ENCODE measurements around the gene TGM6. TPM values are rescaled to one million over a fixed set of nuclear protein-coding genes. Genes with fewer than 3 reads are reported as not detected.

Gene TGM6
- total RNA-seq, 1 experiment from 2014 or later: not detected

- Mint-ChIP-seq H3K36me3 (no peaks in the 10 kb centered on the region), H3K27ac (no peak overlapping the region), H3K27me3 (ENCODE audit: low read depth) (no peaks in the 10 kb centered on the region), H3K4me3 (no peak overlapping the region), H3K4me1 (no peaks in the 10 kb centered on the region), H3K9me3 (peaks cover 3% of the 10 kb centered on the region; the same call in 1 of the 2 replicates)
- ChIA-PET CTCF (interaction anchor here (0.6 kb wide), 1 partner anchor 144 kb away, joined by 4 read pairs; no protein-coding TSS in a partner anchor), POLR2A (no interaction called here)
- ATAC-seq (peak; percentile 73), DNase-seq (ENCODE audit: low spot score) (no peak)
- no peak for TF ChIP-seq TP53 (CRISPR knock-in tag; IDR thresholded peaks at IDR 0.05)
Observed at GRCh38 chr20:2446845-2447244, 66.1 kb downstream of the TGM6 start.

- no peak for DNase-seq (ENCODE audit: low spot score)
- Mint-ChIP-seq H3K36me3 (no peaks in the 10 kb centered on the region), H3K9me3 (peaks cover 3% of the 10 kb centered on the region; the same call in 1 of the 2 replicates), H3K4me3 (no peak overlapping the region), H3K27me3 (ENCODE audit: low read depth) (no peaks in the 10 kb centered on the region), H3K4me1 (no peaks in the 10 kb centered on the region), H3K27ac (no peak overlapping the region)
- no peak for ATAC-seq
- no peak for TF ChIP-seq NR2C2 (CRISPR knock-in tag; IDR thresholded peaks at IDR 0.05)
- no peak for TF ChIP-seq OVOL2 (CRISPR knock-in tag; IDR thresholded peaks at IDR 0.05; ENCODE audit: borderline replicate concordance)
- TF ChIP-seq NFE2L1 (CRISPR knock-in tag; IDR thresholded peaks at IDR 0.05): no peak
- TF ChIP-seq ZNF138 (CRISPR knock-in tag; conservative IDR thresholded peaks at IDR 0.05): no peak
- no peak for TF ChIP-seq GABPB1 (CRISPR knock-in tag; IDR thresholded peaks at IDR 0.05)
- no peak for TF ChIP-seq FOXP1 (CRISPR knock-in tag; IDR thresholded peaks at IDR 0.05; ENCODE audit: borderline replicate concordance)
- no peak for TF ChIP-seq SP1 (CRISPR knock-in tag; conservative IDR thresholded peaks at IDR 0.05)
- no peak for TF ChIP-seq ELF4 (CRISPR knock-in tag; IDR thresholded peaks at IDR 0.05; ENCODE audit: low read depth)
- no peak for TF ChIP-seq EMX1 (CRISPR knock-in tag; IDR thresholded peaks at IDR 0.05)
- no peak for TF ChIP-seq ATF6 (CRISPR knock-in tag; IDR thresholded peaks at IDR 0.05)
- no peak for TF ChIP-seq NR3C1 (CRISPR knock-in tag; conservative IDR thresholded peaks at IDR 0.05; ENCODE audit: low read depth)
- no peak for TF ChIP-seq KAT7 (CRISPR knock-in tag; IDR thresholded peaks at IDR 0.05; ENCODE audit: borderline replicate concordance)
- ChIA-PET POLR2A (no interaction called here), CTCF (interaction anchor here (0.6 kb wide), 1 partner anchor 183 kb away, joined by 5 read pairs; no protein-coding TSS in a partner anchor)
Observed at GRCh38 chr20:2449386-2449785, 68.7 kb downstream of the TGM6 start.

GRCh38 chr20:2451422-2451821 is 70.7 kb downstream of the TGM6 start:
- Mint-ChIP-seq H3K4me3 (no peak overlapping the region), H3K27me3 (ENCODE audit: low read depth) (no peaks in the 10 kb centered on the region), H3K27ac (no peak overlapping the region), H3K4me1 (no peaks in the 10 kb centered on the region), H3K9me3 (peaks cover 3% of the 10 kb centered on the region; the same call in 1 of the 2 replicates), H3K36me3 (no peaks in the 10 kb centered on the region)
- no peak for TF ChIP-seq MXD4 (CRISPR knock-in tag; IDR thresholded peaks at IDR 0.05; ENCODE audit: borderline replicate concordance)
- TF ChIP-seq ZBTB21 (CRISPR knock-in tag; IDR thresholded peaks at IDR 0.05; ENCODE audit: borderline replicate concordance): no peak
- no peak for TF ChIP-seq FOXP1 (CRISPR knock-in tag; IDR thresholded peaks at IDR 0.05; ENCODE audit: borderline replicate concordance)
- no peak for TF ChIP-seq E2F5 (CRISPR knock-in tag; IDR thresholded peaks at IDR 0.05)
- TF ChIP-seq RORB (CRISPR knock-in tag; IDR thresholded peaks at IDR 0.05): no peak
- TF ChIP-seq SMAD3 (CRISPR knock-in tag; IDR thresholded peaks at IDR 0.05; ENCODE audit: borderline replicate concordance): no peak
- no peak for TF ChIP-seq ETV6 (CRISPR knock-in tag; IDR thresholded peaks at IDR 0.05)
- TF ChIP-seq GTF2I (CRISPR knock-in tag; conservative IDR thresholded peaks at IDR 0.05): no peak
- no peak for TF ChIP-seq ZNF263 (CRISPR knock-in tag; IDR thresholded peaks at IDR 0.05; ENCODE audit: low read depth)
- TF ChIP-seq FOXK1 (CRISPR knock-in tag; IDR thresholded peaks at IDR 0.05): no peak
- no peak for TF ChIP-seq ATF1 (CRISPR knock-in tag; IDR thresholded peaks at IDR 0.05)
- no peak for TF ChIP-seq CDX4 (CRISPR knock-in tag; IDR thresholded peaks at IDR 0.05; ENCODE audit: borderline replicate concordance)
- no peak for TF ChIP-seq SP1 (CRISPR knock-in tag; conservative IDR thresholded peaks at IDR 0.05)
- no peak for TF ChIP-seq ZBTB43 (CRISPR knock-in tag; IDR thresholded peaks at IDR 0.05)
- TF ChIP-seq NFYB (CRISPR knock-in tag; conservative IDR thresholded peaks at IDR 0.05; ENCODE audit: low read depth): no peak
- CTCF ChIA-PET: interaction anchor here (0.7 to 4.2 kb wide), 13 partner anchors 24 to 358 kb away, joined by 3 to 45 read pairs (median 5); partner anchors contain the start of gene TGM6
- POLR2A ChIA-PET: no interaction called here
- no peak for DNase-seq (ENCODE audit: low spot score)
- ATAC-seq: no peak

Data from WTC11 (cell line).